Measurements from ENCODE around the gene SMAD9.

SMAD9 gene

DNA sequence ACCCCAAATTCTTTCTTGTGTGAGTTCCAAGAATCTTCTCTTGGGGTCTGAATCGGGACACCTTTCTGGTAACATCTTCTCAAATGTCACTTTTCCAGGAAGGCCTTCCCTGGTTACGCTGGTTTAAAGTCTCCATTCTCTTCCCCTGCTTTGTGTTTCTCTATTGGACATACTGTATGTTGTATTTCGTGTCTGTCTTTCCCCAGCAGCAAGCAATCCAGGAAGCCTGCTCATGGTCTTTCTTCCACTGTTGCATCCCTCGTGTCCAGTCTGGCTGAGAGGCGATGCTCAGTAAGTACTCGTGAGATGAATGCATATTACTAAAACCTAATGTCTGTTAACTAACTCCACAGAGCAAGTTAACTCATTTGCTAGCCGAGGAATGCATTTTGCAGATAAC, 57.3 kb downstream of the SMAD9 start:
- no peak for DNase-seq (ENCODE audit: low spot score)

DNA sequence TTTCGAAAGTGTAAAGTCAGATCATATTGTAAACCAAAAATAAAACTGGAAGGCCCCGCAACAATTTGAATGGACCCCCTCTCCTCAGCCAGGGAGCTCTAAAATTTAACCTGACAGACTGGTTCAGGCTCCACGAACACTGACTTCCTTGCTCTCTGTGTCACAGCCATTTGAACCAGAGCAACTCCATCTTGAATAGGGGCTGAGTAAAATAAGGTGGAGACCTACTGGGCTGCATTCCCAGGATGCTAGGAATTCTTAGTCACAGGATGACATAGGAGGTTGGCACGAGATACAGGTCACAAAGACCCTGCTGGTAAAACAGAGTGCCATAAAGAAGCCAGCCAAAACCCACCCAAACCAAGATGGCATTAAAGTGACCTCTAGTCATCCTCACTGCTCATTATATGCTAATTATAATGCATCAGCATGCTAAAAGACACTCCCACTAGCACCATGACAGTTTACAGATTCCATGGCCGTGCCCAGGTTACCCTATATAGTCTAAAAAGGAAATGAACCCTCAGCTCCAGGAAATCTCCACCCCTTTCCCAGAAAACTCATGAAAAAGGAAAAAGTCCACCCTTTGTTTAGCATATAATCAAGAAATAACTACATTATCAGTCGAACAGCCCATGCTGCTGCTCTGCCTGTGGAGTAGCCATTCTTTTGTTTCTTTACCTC, 57.9 kb downstream of the SMAD9 start:
- DNase-seq (ENCODE audit: low spot score): no peak

DNA sequence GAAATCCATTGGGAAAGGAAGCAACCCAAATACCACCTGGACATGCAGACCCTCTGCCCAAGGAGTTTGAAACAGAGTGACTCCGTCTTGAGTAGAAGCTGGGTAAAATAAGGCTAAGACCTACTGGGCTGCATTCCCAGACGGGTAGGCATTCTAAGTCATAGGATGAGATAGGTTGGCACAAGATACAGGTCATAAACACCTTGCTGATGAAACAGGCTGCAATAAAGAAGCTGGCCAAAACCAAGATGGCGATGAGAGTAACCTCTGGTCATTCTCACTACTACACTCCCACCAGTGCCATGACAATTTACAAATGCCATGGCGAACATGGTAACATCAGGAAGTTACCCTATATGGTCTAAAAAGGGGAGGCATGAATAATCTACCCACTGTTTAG, 60.8 kb downstream of the SMAD9 start:
- no peak for DNase-seq (ENCODE audit: low spot score)

DNA sequence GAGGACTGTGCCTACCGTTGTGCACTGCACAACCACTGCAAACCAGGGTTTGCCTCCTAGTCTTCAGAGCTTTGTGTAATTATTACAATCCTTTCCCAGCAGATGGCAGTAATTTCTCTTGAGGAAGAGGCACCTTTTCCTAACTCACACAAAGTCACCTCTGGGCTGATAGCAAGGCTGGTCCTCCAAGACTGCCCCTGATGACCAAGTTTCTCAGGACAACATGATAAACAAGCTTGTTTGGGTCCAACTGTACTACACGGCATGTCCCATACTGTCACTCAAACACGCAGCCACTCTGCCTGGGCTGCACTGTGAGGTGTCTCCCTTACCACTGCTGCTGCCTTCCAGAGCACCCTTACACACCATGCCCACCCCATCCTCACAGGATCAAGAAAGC, 61.7 kb downstream of the SMAD9 start:
- DNase-seq (ENCODE audit: low spot score): no peak

DNA sequence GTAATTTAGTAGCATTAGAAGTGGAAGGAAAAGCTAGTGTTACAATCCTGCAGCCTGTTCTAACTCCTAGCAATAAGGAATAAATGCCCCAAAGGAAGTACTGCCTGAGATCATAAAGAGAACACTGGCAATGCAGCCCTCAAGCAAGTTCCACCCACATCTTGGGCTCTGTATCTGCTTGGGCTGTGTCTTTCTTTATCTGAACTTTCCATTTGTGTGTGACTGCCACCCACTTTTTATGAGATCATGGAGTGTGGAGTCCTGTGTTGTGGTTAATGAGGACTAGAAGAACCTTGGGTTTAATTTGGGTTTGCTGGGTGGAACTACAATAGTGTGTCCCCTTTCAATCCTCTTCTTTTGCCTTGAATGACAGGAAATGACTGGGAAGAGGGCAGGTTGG, 62.8 kb downstream of the SMAD9 start:
- DNase-seq (ENCODE audit: low spot score): no peak

- no peak for DNase-seq (ENCODE audit: low spot score)
Observed at GRCh38 chr13:36850790-36851438, 69.1 kb downstream of the SMAD9 start.

- no peak for DNase-seq (ENCODE audit: low spot score)
Observed at GRCh38 chr13:36848199-36848982, 71.6 kb downstream of the SMAD9 start.

DNA sequence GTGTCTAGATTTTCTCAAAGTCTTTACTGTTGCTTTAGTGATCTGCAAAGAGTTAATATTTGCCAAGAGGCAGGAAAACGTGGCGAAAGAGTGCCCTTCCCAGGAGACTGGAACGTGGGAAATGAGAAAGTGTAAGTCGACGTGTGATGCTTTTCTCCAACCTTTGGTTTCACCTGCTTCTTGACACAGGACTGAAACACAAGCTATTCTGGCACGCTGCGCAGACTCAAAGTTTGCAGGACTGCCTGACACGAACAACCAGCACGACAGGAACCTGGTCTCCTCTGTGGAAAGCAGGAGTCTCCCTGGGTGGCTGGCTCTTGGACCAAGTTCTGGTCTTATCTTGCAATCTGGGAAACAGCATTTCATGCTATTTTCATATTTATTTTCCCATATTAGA, 72.4 kb downstream of the SMAD9 start:
- DNase-seq (ENCODE audit: low spot score): no peak

DNA sequence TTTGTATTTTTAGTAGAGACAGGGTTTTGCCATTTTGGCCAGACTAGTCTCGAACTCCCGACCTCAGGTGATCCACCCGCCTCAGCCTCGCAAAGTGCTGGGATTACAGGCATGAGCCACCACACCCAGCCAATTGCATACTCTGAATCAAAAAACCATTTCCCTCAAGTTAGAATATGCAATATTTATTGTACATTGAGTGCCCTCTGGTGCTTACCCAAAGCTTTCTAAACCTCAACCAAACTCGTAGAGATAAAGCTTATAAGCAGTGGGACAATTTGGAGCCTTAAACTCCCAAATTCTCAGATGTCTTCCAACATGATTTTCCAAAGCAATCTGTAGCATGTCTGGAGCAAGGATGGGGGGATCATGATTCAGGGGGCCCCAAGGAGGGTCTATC, 78.6 kb downstream of the SMAD9 start:
- no peak for DNase-seq (ENCODE audit: low spot score)

DNA sequence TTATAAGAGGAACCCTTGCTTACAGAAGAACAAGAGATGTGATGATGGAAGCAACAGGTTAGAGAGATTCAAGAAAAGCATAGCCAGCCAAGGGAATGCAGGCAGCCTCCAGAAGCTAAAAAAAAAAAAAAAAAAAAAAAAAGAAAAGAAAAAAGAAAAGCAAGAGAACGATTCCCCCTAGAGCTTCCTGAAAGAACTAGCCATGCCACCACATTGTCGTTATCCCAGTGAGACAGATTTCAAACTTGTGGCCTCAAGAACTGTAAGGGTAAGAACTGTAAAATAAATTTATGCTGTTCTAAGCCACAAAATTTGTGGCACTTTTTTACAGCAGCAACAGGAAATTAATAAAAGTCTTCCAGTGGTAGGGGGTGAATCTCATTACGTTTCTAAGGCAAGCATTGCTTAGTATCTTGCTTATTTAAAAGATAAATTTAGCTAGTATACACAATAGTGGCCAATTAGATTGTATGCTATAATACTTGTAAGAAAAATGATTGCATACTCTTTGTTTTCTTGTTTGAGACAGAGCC, 79.3 kb downstream of the SMAD9 start:
- no peak for DNase-seq (ENCODE audit: low spot score)

- no peak for DNase-seq (ENCODE audit: low spot score)
Observed at GRCh38 chr13:36839981-36840380, 80.1 kb downstream of the SMAD9 start.

DNA sequence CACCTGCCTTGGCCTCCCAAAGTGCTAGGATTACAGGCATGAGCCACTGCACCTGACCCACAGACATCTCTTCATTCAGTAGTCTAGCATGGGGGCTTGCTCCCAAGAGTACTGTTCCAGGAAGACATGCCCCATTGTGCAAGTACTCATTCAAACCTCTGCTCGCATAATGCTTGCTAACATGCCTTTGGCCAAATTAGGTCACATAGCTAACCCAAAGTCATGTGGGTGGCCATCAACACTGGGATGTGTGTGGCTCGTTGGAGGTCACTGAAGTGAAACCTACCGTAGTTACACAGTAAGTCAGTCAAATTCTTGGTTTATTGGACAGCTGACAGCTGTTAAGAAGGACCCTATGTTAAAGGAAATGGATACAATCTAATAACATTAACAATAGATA, 80.8 kb downstream of the SMAD9 start:
- no peak for DNase-seq (ENCODE audit: low spot score)

GRCh38 chr13:36837354-36838092, 82.5 kb downstream of the SMAD9 start:
- no peak for DNase-seq (ENCODE audit: low spot score)

GRCh38 chr13:36834299-36834698, 85.7 kb downstream of the SMAD9 start:
- DNase-seq (ENCODE audit: low spot score): no peak

- DNase-seq (ENCODE audit: low spot score): no peak
Observed at GRCh38 chr13:36831291-36831690, 88.7 kb downstream of the SMAD9 start.

DNA sequence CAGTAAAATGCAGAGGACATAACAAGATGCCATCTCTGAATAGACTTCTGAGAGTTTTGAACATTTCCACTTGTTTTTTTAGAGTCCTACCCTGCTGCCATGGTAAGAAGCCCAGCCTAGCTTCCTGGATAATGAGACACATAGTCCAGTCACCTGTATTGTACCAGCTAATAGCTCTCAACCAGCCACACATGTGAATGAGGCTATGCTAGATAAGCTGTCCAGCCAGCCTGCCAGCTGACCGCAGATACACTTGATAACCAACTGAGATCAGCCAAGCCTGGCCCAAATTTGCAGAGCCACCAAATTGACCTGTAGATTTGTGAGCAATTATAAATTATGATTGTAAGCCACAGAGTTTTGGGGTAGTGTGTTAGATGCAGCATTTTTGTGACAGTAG, 90.3 kb downstream of the SMAD9 start:
- no peak for DNase-seq (ENCODE audit: low spot score)

DNA sequence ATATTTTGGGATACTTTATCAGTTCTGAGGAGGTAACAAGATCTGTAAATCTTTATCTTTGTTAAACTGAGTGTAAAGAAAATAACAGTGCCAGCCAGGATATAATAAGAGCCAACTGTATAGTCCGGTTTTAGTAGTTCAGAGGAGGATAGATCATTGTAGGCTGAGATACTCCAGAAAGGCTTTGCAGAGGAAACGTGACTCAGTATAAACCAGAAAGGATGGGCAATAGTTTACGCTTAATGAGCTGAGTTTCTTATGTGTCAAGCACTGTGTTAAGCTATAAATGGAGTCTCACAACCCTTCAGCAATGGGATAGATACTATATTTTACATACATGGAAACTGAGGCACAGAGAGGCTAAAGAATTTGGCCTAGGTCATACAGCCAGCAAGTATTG, 97.3 kb downstream of the SMAD9 start:
- no peak for DNase-seq (ENCODE audit: low spot score)

- no peak for DNase-seq (ENCODE audit: low spot score)
Observed at GRCh38 chr13:36820222-36820621, 99.8 kb downstream of the SMAD9 start.

DNA sequence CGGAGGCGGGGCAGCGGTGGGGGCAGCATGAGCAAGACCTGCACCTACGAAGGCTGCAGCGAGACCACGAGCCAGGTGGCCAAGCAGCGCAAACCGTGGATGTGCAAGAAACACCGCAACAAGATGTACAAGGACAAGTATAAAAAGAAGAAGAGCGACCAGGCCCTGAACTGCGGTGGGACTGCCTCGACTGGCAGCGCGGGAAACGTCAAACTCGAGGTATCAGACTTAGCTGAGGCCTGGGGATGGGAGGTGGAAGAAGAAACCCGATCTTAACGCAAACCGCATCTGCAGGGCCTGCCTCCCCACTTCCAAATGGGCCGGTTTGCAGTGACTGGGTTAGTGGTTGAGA, 100.3 kb downstream of the SMAD9 start:
- no peak for DNase-seq (ENCODE audit: low spot score)

GRCh38 chr13:36818804-36819738, 101.0 kb downstream of the SMAD9 start, which contains the start of gene RFXAP:
Gene RFXAP, plus strand, starts transcription at chr13:36819222. Its CDS starts 136 bp downstream, at chr13:36819358.
- DNase-seq (ENCODE audit: low spot score): peak; percentile 90
